ENCODE data around the gene DNAJC7.
"Not testable (repeated sequence)": the region's sequence is repeated elsewhere in the genome, so short reads cannot be mapped to it uniquely, and the experiment has no call there.

The DNAJC7 gene

GRCh38 chr17:41937970-41938954, 79.0 kb downstream of the DNAJC7 start:
- H3K36me3 ChIP-seq (ENCODE audit: insufficient read depth, insufficient read length, low read length) = peaks cover 20% of the 10 kb centered on the region
- H3K4me3 ChIP-seq (ENCODE audit: insufficient read length, low read depth) = no peak overlapping the region
- H3K27me3 ChIP-seq (ENCODE audit: insufficient read depth, insufficient read length) = no peaks in the 10 kb centered on the region
- no peak for DNase-seq (ENCODE audit: low read depth, low spot score)
- H3K4me1 ChIP-seq (ENCODE audit: insufficient read depth, insufficient read length) = peaks cover 4% of the 10 kb centered on the region
- no peak overlapping the region for H3K9ac ChIP-seq (ENCODE audit: insufficient read length, low read depth)
- TF ChIP-seq SUZ12 (IDR thresholded peaks at IDR 0.05; ENCODE audit: extremely low read depth, insufficient read depth, insufficient read length) = no peak
- no peak for TF ChIP-seq YY1 (IDR thresholded peaks at IDR 0.05; ENCODE audit: insufficient read depth, insufficient read length)
- no peak for TF ChIP-seq ZNF274 (IDR thresholded peaks at IDR 0.05; ENCODE audit: low read depth, low read length)
- no peaks in the 10 kb centered on the region for H3K9me3 ChIP-seq (ENCODE audit: insufficient read depth, low read length)

- DNase-seq (ENCODE audit: low read depth, low spot score) = no peak
These were observed 81.6 kb downstream of the DNAJC7 start for GRCh38 chr17:41935641-41936040.

GRCh38 chr17:41932816-41933389, 84.3 kb downstream of the DNAJC7 start:
- no peak for DNase-seq (ENCODE audit: low read depth, low spot score)

More at GRCh38 chr17:41935641-41936040, 81.6 kb downstream of the DNAJC7 start:
- Histone ChIP-seq H3K4me1 (ENCODE audit: insufficient read depth, insufficient read length) (no peaks in the 10 kb centered on the region), H3K36me3 (ENCODE audit: insufficient read depth, insufficient read length, low read length) (peaks cover 20% of the 10 kb centered on the region), H3K27me3 (ENCODE audit: insufficient read depth, insufficient read length) (no peaks in the 10 kb centered on the region), H3K9me3 (ENCODE audit: insufficient read depth, low read length) (no peaks in the 10 kb centered on the region), H3K9ac (ENCODE audit: insufficient read length, low read depth) (no peak overlapping the region), H3K4me3 (ENCODE audit: insufficient read length, low read depth) (no peak overlapping the region)
- no peak for TF ChIP-seq SUZ12 (IDR thresholded peaks at IDR 0.05; ENCODE audit: extremely low read depth, insufficient read depth, insufficient read length)
- no peak for TF ChIP-seq ZNF274 (IDR thresholded peaks at IDR 0.05; ENCODE audit: low read depth, low read length)
- TF ChIP-seq YY1 (IDR thresholded peaks at IDR 0.05; ENCODE audit: insufficient read depth, insufficient read length) = no peak

GRCh38 chr17:41931715-41932114, 85.5 kb downstream of the DNAJC7 start:
- H3K9me3 ChIP-seq (ENCODE audit: insufficient read depth, low read length); DNase-seq (ENCODE audit: low read depth, low spot score); H3K4me1 ChIP-seq (ENCODE audit: insufficient read depth, insufficient read length); H3K4me3 ChIP-seq (ENCODE audit: insufficient read length, low read depth); H3K36me3 ChIP-seq (ENCODE audit: insufficient read depth, insufficient read length, low read length); H3K27me3 ChIP-seq (ENCODE audit: insufficient read depth, insufficient read length); H3K9ac ChIP-seq (ENCODE audit: insufficient read length, low read depth): not testable (repeated sequence)

More at GRCh38 chr17:41932816-41933389, 84.3 kb downstream of the DNAJC7 start:
- H3K4me1 ChIP-seq (ENCODE audit: insufficient read depth, insufficient read length) = no peaks in the 10 kb centered on the region
- no peaks in the 10 kb centered on the region for H3K9me3 ChIP-seq (ENCODE audit: insufficient read depth, low read length)
- peaks cover 14% of the 10 kb centered on the region for H3K36me3 ChIP-seq (ENCODE audit: insufficient read depth, insufficient read length, low read length)
- no peak for TF ChIP-seq ZNF274 (IDR thresholded peaks at IDR 0.05; ENCODE audit: low read depth, low read length)
- no peak for TF ChIP-seq SUZ12 (IDR thresholded peaks at IDR 0.05; ENCODE audit: extremely low read depth, insufficient read depth, insufficient read length)
- no peak for TF ChIP-seq YY1 (IDR thresholded peaks at IDR 0.05; ENCODE audit: insufficient read depth, insufficient read length)
- H3K9ac ChIP-seq (ENCODE audit: insufficient read length, low read depth) = no peak overlapping the region
- no peak overlapping the region for H3K4me3 ChIP-seq (ENCODE audit: insufficient read length, low read depth)
- no peaks in the 10 kb centered on the region for H3K27me3 ChIP-seq (ENCODE audit: insufficient read depth, insufficient read length)

GRCh38 chr17:41930833-41931156, 86.4 kb downstream of the DNAJC7 start:
- Histone ChIP-seq H3K4me3 (ENCODE audit: insufficient read length, low read depth) (peak overlapping the region; percentile 76), H3K9ac (ENCODE audit: insufficient read length, low read depth) (peak overlapping the region; percentile 90)
- H3K9me3 ChIP-seq (ENCODE audit: insufficient read depth, low read length); H3K27me3 ChIP-seq (ENCODE audit: insufficient read depth, insufficient read length); H3K4me1 ChIP-seq (ENCODE audit: insufficient read depth, insufficient read length); DNase-seq (ENCODE audit: low read depth, low spot score); H3K36me3 ChIP-seq (ENCODE audit: insufficient read depth, insufficient read length, low read length): not testable (repeated sequence)

- H3K4me1 ChIP-seq (ENCODE audit: insufficient read depth, insufficient read length) = no peaks in the 10 kb centered on the region
- peak; percentile 81 for DNase-seq (ENCODE audit: low read depth, low spot score)
- no peak for TF ChIP-seq YY1 (IDR thresholded peaks at IDR 0.05; ENCODE audit: insufficient read depth, insufficient read length)
- no peak for TF ChIP-seq ZNF274 (IDR thresholded peaks at IDR 0.05; ENCODE audit: low read depth, low read length)
- no peak for TF ChIP-seq SUZ12 (IDR thresholded peaks at IDR 0.05; ENCODE audit: extremely low read depth, insufficient read depth, insufficient read length)
- peak within 1 kb of the TSS; percentile 76 for H3K4me3 ChIP-seq (ENCODE audit: insufficient read length, low read depth)
- H3K27me3 ChIP-seq (ENCODE audit: insufficient read depth, insufficient read length) = no peaks in the 10 kb centered on the region
- H3K36me3 ChIP-seq (ENCODE audit: insufficient read depth, insufficient read length, low read length) = peaks cover 2% of the 10 kb centered on the region
- H3K9ac ChIP-seq (ENCODE audit: insufficient read length, low read depth) = peak within 1 kb of the TSS; percentile 90
- H3K9me3 ChIP-seq (ENCODE audit: insufficient read depth, low read length) = no peaks in the 10 kb centered on the region
These were observed 87.0 kb downstream of the DNAJC7 start, which contains the start of gene ODAD4 for GRCh38 chr17:41930009-41930832. Gene ODAD4, plus strand, starts transcription at chr17:41930617. Its CDS starts 107 bp downstream, at chr17:41930724.

GRCh38 chr17:41928693-41929251, 88.5 kb downstream of the DNAJC7 start:
- H3K4me1 ChIP-seq (ENCODE audit: insufficient read depth, insufficient read length) = no peaks in the 10 kb centered on the region
- no peak overlapping the region for H3K9ac ChIP-seq (ENCODE audit: insufficient read length, low read depth)
- DNase-seq (ENCODE audit: low read depth, low spot score) = no peak
- no peak overlapping the region for H3K4me3 ChIP-seq (ENCODE audit: insufficient read length, low read depth)
- no peaks in the 10 kb centered on the region for H3K27me3 ChIP-seq (ENCODE audit: insufficient read depth, insufficient read length)
- no peaks in the 10 kb centered on the region for H3K9me3 ChIP-seq (ENCODE audit: insufficient read depth, low read length)
- H3K36me3 ChIP-seq (ENCODE audit: insufficient read depth, insufficient read length, low read length) = peaks cover 2% of the 10 kb centered on the region
- TF ChIP-seq ZNF274 (IDR thresholded peaks at IDR 0.05; ENCODE audit: low read depth, low read length) = no peak
- no peak for TF ChIP-seq SUZ12 (IDR thresholded peaks at IDR 0.05; ENCODE audit: extremely low read depth, insufficient read depth, insufficient read length)
- no peak for TF ChIP-seq YY1 (IDR thresholded peaks at IDR 0.05; ENCODE audit: insufficient read depth, insufficient read length)

Measured in NT2/D1 (cell line).